ENCODE results near the gene UBTD2.

Gene UBTD2

DNA sequence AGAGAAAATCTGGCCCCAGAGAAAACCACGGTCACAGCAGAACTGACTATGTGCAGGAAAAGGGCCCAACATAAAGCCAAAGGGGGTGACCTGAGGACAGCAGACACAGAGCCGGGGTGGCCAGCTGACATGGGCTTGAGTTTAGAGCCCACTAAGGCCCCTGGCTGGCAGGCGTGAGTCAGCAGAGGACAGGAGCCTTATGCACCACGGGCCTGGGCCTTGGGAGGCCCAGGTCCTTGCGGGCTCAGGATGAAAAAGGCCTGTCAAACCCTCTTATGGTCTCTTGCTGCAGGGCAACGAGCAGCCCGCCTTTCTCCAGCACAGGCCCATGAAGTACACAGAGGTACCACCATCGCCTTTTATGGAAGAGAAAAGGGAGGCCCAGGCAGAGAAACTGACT is 115.3 kb downstream of the UBTD2 start:
- H3K79me1 ChIP-seq (ENCODE audit: low read length) = no peaks in the 10 kb centered on the region
- no peak overlapping the region for H3K4me3 ChIP-seq (ENCODE audit: low read depth, low read length)
- H2AFZ ChIP-seq (ENCODE audit: insufficient read depth, low read length, poor library complexity) = peak overlapping the region; percentile 23
- H4K91ac ChIP-seq (ENCODE audit: low read depth, low read length) = no peak overlapping the region
- H3K79me2 ChIP-seq (ENCODE audit: control insufficient read depth, insufficient read depth, low read length, poor library complexity) = peaks cover 10% of the 10 kb centered on the region
- H3K27me3 ChIP-seq (ENCODE audit: insufficient read depth, low read length) = no peaks in the 10 kb centered on the region
- H4K12ac ChIP-seq (ENCODE audit: low read depth, low read length) = no peak overlapping the region
- H3K4ac ChIP-seq (ENCODE audit: low read depth, low read length) = peak overlapping the region; percentile 10
- H2BK12ac ChIP-seq (ENCODE audit: low read length) = no peak overlapping the region
- H2AK5ac ChIP-seq (ENCODE audit: low read length) = no peak overlapping the region
- no peak overlapping the region for H3K4me2 ChIP-seq (ENCODE audit: low read length)
- H4K8ac ChIP-seq (ENCODE audit: low read depth, low read length) = no peak overlapping the region
- no peak overlapping the region for H3K23ac ChIP-seq (ENCODE audit: low read length)
- DNase-seq = no peak
- WGBS (ENCODE audit: extremely low coverage, insufficient coverage, insufficient read length) = no CpG with 5 or more reads among the region's 8 CpGs
- H2BK120ac ChIP-seq (ENCODE audit: insufficient read depth, low read length, poor library complexity) = no peak overlapping the region
- no peak overlapping the region for H2BK5ac ChIP-seq (ENCODE audit: low read depth, low read length, poor library complexity)
- no peak overlapping the region for H3K14ac ChIP-seq (ENCODE audit: low read length)
- no peak overlapping the region for H3K27ac ChIP-seq (ENCODE audit: low read depth, low read length)
- no peaks in the 10 kb centered on the region for H3K9me3 ChIP-seq (ENCODE audit: insufficient read depth, low read depth, low read length)
- H3K4me1 ChIP-seq (ENCODE audit: control insufficient read depth in 1 of 2, insufficient read depth in 2 of 2, low read length in 2 of 2) = peaks cover 4 to 5% of the 10 kb centered on the region in 2 experiments
- no peak overlapping the region for H3K18ac ChIP-seq (ENCODE audit: low read length)
- peaks cover 5 to 7% of the 10 kb centered on the region in 2 experiments for H3K36me3 ChIP-seq (ENCODE audit: control insufficient read depth in 1 of 2, insufficient read depth in 2 of 2, low read length in 2 of 2)
- no peak overlapping the region for H3K9ac ChIP-seq (ENCODE audit: low read length)

DNA sequence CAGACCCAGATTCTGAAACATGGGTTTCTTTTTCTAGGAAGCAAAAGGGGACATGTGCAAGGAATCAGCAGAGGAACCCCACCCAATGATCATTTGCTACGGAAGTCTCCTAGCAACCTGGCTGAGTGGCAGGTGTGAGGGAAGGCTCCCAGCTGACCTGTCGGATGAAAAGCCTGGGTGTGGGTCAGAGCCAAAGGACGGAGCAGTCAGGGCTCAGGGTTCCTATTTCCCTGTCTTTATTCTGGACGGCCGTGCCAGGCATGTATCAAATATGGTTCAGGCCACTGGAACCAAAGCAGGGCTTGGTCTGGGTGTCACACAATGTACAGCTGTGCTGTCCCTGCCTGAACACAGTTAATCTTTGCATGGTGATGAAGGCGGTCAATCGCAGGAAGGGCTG is 115.7 kb downstream of the UBTD2 start:
- H3K4me2 ChIP-seq (ENCODE audit: low read length) = no peak overlapping the region
- WGBS (ENCODE audit: extremely low coverage, insufficient coverage, insufficient read length) = no CpG with 5 or more reads among the region's 7 CpGs
- H3K4me1 ChIP-seq (ENCODE audit: control insufficient read depth in 1 of 2, insufficient read depth in 2 of 2, low read length in 2 of 2) = peaks cover 0 to 5% of the 10 kb centered on the region in 2 experiments
- DNase-seq = no peak
- no peak overlapping the region for H3K4ac ChIP-seq (ENCODE audit: low read depth, low read length)
- no peaks in the 10 kb centered on the region for H3K79me1 ChIP-seq (ENCODE audit: low read length)
- H4K91ac ChIP-seq (ENCODE audit: low read depth, low read length) = no peak overlapping the region
- H3K27me3 ChIP-seq (ENCODE audit: insufficient read depth, low read length) = no peaks in the 10 kb centered on the region
- peaks cover 5 to 7% of the 10 kb centered on the region in 2 experiments for H3K36me3 ChIP-seq (ENCODE audit: control insufficient read depth in 1 of 2, insufficient read depth in 2 of 2, low read length in 2 of 2)
- no peak overlapping the region for H2AK5ac ChIP-seq (ENCODE audit: low read length)
- no peak overlapping the region for H3K14ac ChIP-seq (ENCODE audit: low read length)
- H2AFZ ChIP-seq (ENCODE audit: insufficient read depth, low read length, poor library complexity) = no peak overlapping the region
- no peaks in the 10 kb centered on the region for H3K9me3 ChIP-seq (ENCODE audit: insufficient read depth, low read depth, low read length)
- no peak overlapping the region for H2BK12ac ChIP-seq (ENCODE audit: low read length)
- no peak overlapping the region for H2BK5ac ChIP-seq (ENCODE audit: low read depth, low read length, poor library complexity)
- H3K18ac ChIP-seq (ENCODE audit: low read length) = no peak overlapping the region
- no peak overlapping the region for H3K27ac ChIP-seq (ENCODE audit: low read depth, low read length)
- H2BK120ac ChIP-seq (ENCODE audit: insufficient read depth, low read length, poor library complexity) = no peak overlapping the region
- peaks cover 6% of the 10 kb centered on the region for H3K79me2 ChIP-seq (ENCODE audit: control insufficient read depth, insufficient read depth, low read length, poor library complexity)
- H3K9ac ChIP-seq (ENCODE audit: low read length) = no peak overlapping the region
- no peak overlapping the region for H4K8ac ChIP-seq (ENCODE audit: low read depth, low read length)
- no peak overlapping the region for H3K23ac ChIP-seq (ENCODE audit: low read length)
- no peak overlapping the region for H4K12ac ChIP-seq (ENCODE audit: low read depth, low read length)
- H3K4me3 ChIP-seq (ENCODE audit: low read depth, low read length) = no peak overlapping the region

DNA sequence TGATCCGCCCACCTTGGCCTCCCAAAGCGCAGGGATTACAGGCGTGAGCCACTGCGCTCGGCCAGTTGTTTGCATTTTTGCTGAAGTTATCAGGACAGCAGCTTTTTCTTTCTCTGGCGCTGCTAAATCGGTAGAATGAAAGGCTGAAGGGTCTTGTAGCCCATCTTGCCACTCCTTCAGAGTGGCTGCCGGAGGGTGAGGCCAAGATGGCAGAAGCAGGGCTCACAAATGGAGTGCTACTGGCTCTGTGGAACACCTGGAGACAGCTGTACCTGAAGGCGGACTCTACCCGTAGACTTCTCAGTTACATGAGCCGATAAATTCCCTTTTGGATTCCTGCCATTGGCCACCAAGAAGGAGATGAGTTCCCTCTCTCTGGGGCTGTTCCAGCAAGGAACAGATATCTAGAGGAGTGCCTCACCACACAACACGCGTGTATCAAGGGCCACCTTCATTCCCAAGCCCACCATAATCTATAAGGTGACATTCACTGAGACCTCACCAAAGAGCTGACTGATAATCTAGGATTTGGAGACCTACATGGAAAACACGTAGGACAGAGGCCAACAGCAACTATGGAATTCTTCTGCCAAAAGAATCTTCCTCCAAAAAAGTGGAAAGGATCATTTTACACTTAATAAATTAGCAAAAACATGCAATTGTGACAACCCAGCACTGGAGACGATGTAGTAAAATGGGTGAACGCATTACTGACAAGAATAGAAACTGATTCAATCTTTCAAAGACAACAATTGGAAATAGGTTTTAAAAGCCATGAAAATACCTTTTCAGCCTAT is 117.3 kb downstream of the UBTD2 start:
- Histone ChIP-seq H3K9ac (ENCODE audit: low read length) (no peak overlapping the region), H3K27me3 (ENCODE audit: insufficient read depth, low read length) (no peaks in the 10 kb centered on the region), H3K27ac (ENCODE audit: low read depth, low read length) (no peak overlapping the region), H4K12ac (ENCODE audit: low read depth, low read length) (no peak overlapping the region), H2BK12ac (ENCODE audit: low read length) (no peak overlapping the region), H3K4me3 (ENCODE audit: low read depth, low read length) (no peak overlapping the region), H2BK5ac (ENCODE audit: low read depth, low read length, poor library complexity) (no peak overlapping the region), H4K8ac (ENCODE audit: low read depth, low read length) (no peak overlapping the region), H3K79me1 (ENCODE audit: low read length) (no peaks in the 10 kb centered on the region), H3K9me3 (ENCODE audit: insufficient read depth, low read depth, low read length) (no peaks in the 10 kb centered on the region), H3K14ac (ENCODE audit: low read length) (no peak overlapping the region), H2AK5ac (ENCODE audit: low read length) (no peak overlapping the region), H3K36me3 (ENCODE audit: control insufficient read depth in 1 of 2, insufficient read depth in 2 of 2, low read length in 2 of 2) (peaks cover 2 to 5% of the 10 kb centered on the region in 2 experiments), H3K4me1 (ENCODE audit: control insufficient read depth in 1 of 2, insufficient read depth in 2 of 2, low read length in 2 of 2) (peaks cover 3 to 8% of the 10 kb centered on the region in 2 experiments), H3K4me2 (ENCODE audit: low read length) (no peak overlapping the region), H3K79me2 (ENCODE audit: control insufficient read depth, insufficient read depth, low read length, poor library complexity) (peaks cover 6% of the 10 kb centered on the region), H3K4ac (ENCODE audit: low read depth, low read length) (peak overlapping the region; percentile 24), H3K18ac (ENCODE audit: low read length) (no peak overlapping the region), H3K23ac (ENCODE audit: low read length) (no peak overlapping the region), H2AFZ (ENCODE audit: insufficient read depth, low read length, poor library complexity) (no peak overlapping the region), H4K91ac (ENCODE audit: low read depth, low read length) (no peak overlapping the region), H2BK120ac (ENCODE audit: insufficient read depth, low read length, poor library complexity) (no peak overlapping the region)
- no peak for DNase-seq
- no CpG with 5 or more reads among the region's 16 CpGs for WGBS (ENCODE audit: extremely low coverage, insufficient coverage, insufficient read length)

DNA sequence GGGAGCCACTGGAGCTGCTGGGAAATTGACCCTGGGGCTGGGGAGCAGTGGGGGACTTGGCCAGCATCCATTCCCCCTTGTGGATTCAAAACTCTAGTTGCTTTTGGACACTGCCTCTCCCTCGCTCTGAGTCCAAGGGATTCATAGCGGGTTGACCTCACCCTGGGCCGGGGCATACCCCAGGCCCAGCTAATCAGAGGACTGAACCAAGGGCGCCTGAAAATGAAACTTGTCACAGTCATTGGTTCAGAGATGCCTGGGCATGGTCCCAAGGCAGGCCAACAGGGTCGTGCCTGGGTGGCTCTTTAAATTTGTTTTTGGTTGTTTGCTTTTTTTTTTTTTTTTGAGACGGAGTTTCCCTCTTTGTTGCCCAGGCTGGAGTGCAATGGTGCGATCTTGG is 118.1 kb downstream of the UBTD2 start:
- Histone ChIP-seq H2AK5ac (ENCODE audit: low read length) (no peak overlapping the region), H3K14ac (ENCODE audit: low read length) (no peak overlapping the region), H3K4me3 (ENCODE audit: low read depth, low read length) (no peak overlapping the region), H3K23ac (ENCODE audit: low read length) (no peak overlapping the region), H4K91ac (ENCODE audit: low read depth, low read length) (no peak overlapping the region), H3K27ac (ENCODE audit: low read depth, low read length) (no peak overlapping the region), H3K9me3 (ENCODE audit: insufficient read depth, low read depth, low read length) (no peaks in the 10 kb centered on the region), H2BK12ac (ENCODE audit: low read length) (no peak overlapping the region), H4K12ac (ENCODE audit: low read depth, low read length) (no peak overlapping the region), H3K18ac (ENCODE audit: low read length) (no peak overlapping the region), H3K27me3 (ENCODE audit: insufficient read depth, low read length) (no peaks in the 10 kb centered on the region), H4K8ac (ENCODE audit: low read depth, low read length) (no peak overlapping the region), H2BK5ac (ENCODE audit: low read depth, low read length, poor library complexity) (no peak overlapping the region), H3K4me1 (ENCODE audit: control insufficient read depth in 1 of 2, insufficient read depth in 2 of 2, low read length in 2 of 2) (peaks cover 9 to 14% of the 10 kb centered on the region in 2 experiments), H3K36me3 (ENCODE audit: control insufficient read depth in 1 of 2, insufficient read depth in 2 of 2, low read length in 2 of 2) (peaks cover 2 to 5% of the 10 kb centered on the region in 2 experiments), H3K9ac (ENCODE audit: low read length) (no peak overlapping the region), H2BK120ac (ENCODE audit: insufficient read depth, low read length, poor library complexity) (no peak overlapping the region), H3K79me1 (ENCODE audit: low read length) (no peaks in the 10 kb centered on the region), H3K4me2 (ENCODE audit: low read length) (no peak overlapping the region), H3K4ac (ENCODE audit: low read depth, low read length) (no peak overlapping the region), H2AFZ (ENCODE audit: insufficient read depth, low read length, poor library complexity) (no peak overlapping the region), H3K79me2 (ENCODE audit: control insufficient read depth, insufficient read depth, low read length, poor library complexity) (peaks cover 6% of the 10 kb centered on the region)
- no peak for DNase-seq
- no CpG with 5 or more reads among the region's 7 CpGs for WGBS (ENCODE audit: extremely low coverage, insufficient coverage, insufficient read length)
